HCT116 (cell line): ENCODE measurements around the gene OR10A5. TPM values are rescaled to one million over a fixed set of nuclear protein-coding genes. Genes with fewer than 3 reads are reported as not detected.

ENCODE experiments used
- ATAC-seq: fragments of 200-7000 bp; cut with Tn5 transposase; 2 replicates; pipeline ENCODE4 v1.9.1; 2020; ENCODE audit warnings: mild to moderate bottlenecking, moderate library complexity
- BruUV-seq: library from RNA; stranded (reverse); fragments of 400-500 nt; replicated peaks from 2 replicates; lab custom pipeline; 2021; lab: Mats Ljungman, UMichigan
- CTCF ChIA-PET: fragments of 300-600 bp; sonication (Branson Sonifier 250); formaldehyde crosslinking; loops from one replicate; lab custom pipeline; 2021; ENCODE audit warnings: antibody characterized with exemption; lab: Charles Lee
- POLR2A ChIA-PET: fragments of 300-600, 350-600 bp; sonication (Branson Sonifier 250); formaldehyde crosslinking; loops from one replicate; lab custom pipeline; 2021; ENCODE audit warnings: antibody characterized with exemption; lab: Charles Lee
- RAD21 ChIA-PET, 2 experiments: fragments of 300-600 bp; sonication (Branson Sonifier 250); formaldehyde crosslinking; loops; one replicate each; lab custom pipeline; 2023; ENCODE audit warnings: low total read pairs in 2 of 2; ENCODE audit not compliant: uncharacterized antibody in 2 of 2, unreplicated experiment in 2 of 2, low non-redundant PET in 1 of 2; lab: Charles Lee
- DNase-seq: peaks from one replicate; pipeline ENCODE4 v3.0.0-alpha.2; 2010; ENCODE audit warnings: low read depth, low spot score
- H2AFZ ChIP-seq: fragments of 200-600 bp; shearing (Covaris generic), sonication (generic); 2 replicates; pipeline ENCODE4 v1.6.1; 2017; ENCODE audit warnings: low read depth, mixed run types, mixed read lengths, antibody characterized with exemption, low read length; ENCODE audit not compliant: poor library complexity, severe bottlenecking
- H3K27ac ChIP-seq: 2 replicates; pipeline ENCODE4 v1.5.1; 2012; ENCODE audit warnings: low read depth, low read length
- H3K27me3 ChIP-seq: fragments of 200-600 bp; sonication (generic); 2 replicates; pipeline ENCODE4 v1.6.1; 2016; ENCODE audit warnings: mixed run types, low read length, mixed read lengths; ENCODE audit not compliant: insufficient read depth
- H3K36me3 ChIP-seq, 2 experiments: fragments of 200-500 bp in 1 of 2; fragments of 200-600 bp in 1 of 2; sonication (Bioruptor generic) in 1 of 2; sonication (generic) in 1 of 2; 2 replicates each; pipeline versions ENCODE4 v1.5.1 to v1.6.1; 2014 to 2016; ENCODE audit warnings: low read length in 2 of 2, inconsistent platforms in 1 of 2, mixed read lengths in 1 of 2, mixed run types in 1 of 2; ENCODE audit not compliant: insufficient read depth in 2 of 2, control insufficient read depth in 1 of 2
- H3K4me1 ChIP-seq, 2 experiments: fragments of 200-600 bp in 1 of 2; sonication (generic) in 1 of 2; 2 replicates each; pipeline versions ENCODE4 v1.5.1 to v1.6.1; 2012 to 2017; ENCODE audit warnings: low read length in 2 of 2, inconsistent platforms in 1 of 2, mild to moderate bottlenecking in 1 of 2, mixed read lengths in 1 of 2, mixed run types in 1 of 2, moderate library complexity in 1 of 2; ENCODE audit not compliant: insufficient read depth in 2 of 2, control insufficient read depth in 1 of 2
- H3K4me2 ChIP-seq: fragments of 200-600 bp; sonication (generic); 2 replicates; pipeline ENCODE4 v1.6.1; 2017; ENCODE audit warnings: mixed run types, low read length, mixed read lengths
- H3K4me3 ChIP-seq, 2 experiments: fragments of 200-600 bp in 1 of 2; sonication (generic) in 1 of 2; replicated peaks in 1 of 2; 2 replicates each; pipeline ENCODE4 v1.5.1; 2011 to 2016; ENCODE audit warnings: low read length in 2 of 2, control low read depth in 1 of 2, low read depth in 1 of 2, mild to moderate bottlenecking in 1 of 2, mixed read lengths in 1 of 2, mixed run types in 1 of 2
- H3K79me2 ChIP-seq: fragments of 200-600 bp; sonication (generic); 2 replicates; pipeline ENCODE4 v1.6.1; 2017; ENCODE audit warnings: mild to moderate bottlenecking, mixed run types, low read length, moderate library complexity, mixed read lengths; ENCODE audit not compliant: insufficient read depth
- H3K9ac ChIP-seq: fragments of 200-600 bp; sonication (generic); 2 replicates; pipeline ENCODE4 v1.6.1; 2016; ENCODE audit warnings: low read length, mixed read lengths
- H3K9me2 ChIP-seq: fragments of 200-600 bp; sonication (generic), shearing (Covaris generic); 2 replicates; pipeline ENCODE4 v1.6.1; 2017; ENCODE audit warnings: mixed run types, mild to moderate bottlenecking, moderate library complexity; ENCODE audit not compliant: insufficient read depth
- H3K9me3 ChIP-seq, 2 experiments: fragments of 200-500 bp in 1 of 2; fragments of 200-600 bp in 1 of 2; sonication (Bioruptor generic) in 1 of 2; sonication (generic) in 1 of 2; 2 replicates each; pipeline ENCODE4 v1.6.1; 2014 to 2017; ENCODE audit warnings: low read length in 2 of 2, mixed read lengths in 2 of 2, inconsistent platforms in 1 of 2, low read depth in 1 of 2, mild to moderate bottlenecking in 1 of 2, mixed run types in 1 of 2, moderate library complexity in 1 of 2; ENCODE audit not compliant: control insufficient read depth in 1 of 2, insufficient read depth in 1 of 2
- H4K20me1 ChIP-seq: fragments of 200-600 bp; sonication (generic), shearing (Covaris generic); 2 replicates; pipeline ENCODE4 v1.6.1; 2017; ENCODE audit warnings: mixed run types, mild to moderate bottlenecking, moderate library complexity; ENCODE audit not compliant: insufficient read depth
- EGR1 ChIP-seq: IDR thresholded peaks from 2 replicates; pipeline ENCODE4 v1.6.1; 2012; ENCODE audit warnings: low read depth
- ELF1 ChIP-seq: IDR thresholded peaks from 2 replicates; pipeline ENCODE4 v1.6.1; 2012; ENCODE audit warnings: low read depth, borderline replicate concordance
- EZH2 ChIP-seq: fragments of 200-600 bp; sonication (generic); IDR thresholded peaks from 2 replicates; pipeline ENCODE4 v1.6.1; 2017; ENCODE audit warnings: antibody characterized with exemption, mixed run types
- POLR2A ChIP-seq: IDR thresholded peaks from 2 replicates; pipeline ENCODE4 v1.7.0; 2011; ENCODE audit warnings: borderline replicate concordance; ENCODE audit not compliant: insufficient read depth, insufficient read length; ENCODE audit errors: extremely low read depth
- REST ChIP-seq: IDR thresholded peaks from 2 replicates; pipeline ENCODE4 v1.6.1; 2012; ENCODE audit warnings: low read depth
- SIN3A ChIP-seq: IDR thresholded peaks from 2 replicates; pipeline ENCODE4 v1.6.1; 2012; ENCODE audit warnings: low read depth
- TCF7L2 ChIP-seq: IDR thresholded peaks from 2 replicates; pipeline ENCODE4 v1.7.0; 2011; ENCODE audit warnings: borderline replicate concordance, inconsistent platforms; ENCODE audit not compliant: insufficient read depth, insufficient read length; ENCODE audit errors: extremely low read depth
- YY1 ChIP-seq: IDR thresholded peaks from 2 replicates; pipeline ENCODE4 v1.6.1; 2011; ENCODE audit warnings: low read length, low read depth, moderate library complexity, mild to moderate bottlenecking; ENCODE audit not compliant: insufficient replicate concordance; ENCODE audit errors: extremely low read depth
- ZFX ChIP-seq: fragments of 450-650 bp; IDR thresholded peaks from 2 replicates; pipeline ENCODE4 v1.6.1; 2017
- intact Hi-C: fragments of 100-400 bp; cut with micrococcal nuclease; formaldehyde crosslinking; loops from 2 replicates; pipeline ENCODE4 v1.10.0; 2022
- total RNA-seq: library from RNA; stranded (reverse); gene quantifications from one replicate; pipeline ENCODE4 v1.2.1, GENCODE V29; 2021; ENCODE audit not compliant: unreplicated experiment
- TF ChIP-seq, protein P1 (sequence below): IDR thresholded peaks from 2 replicates; pipeline ENCODE4 v1.6.1; 2012
- TF ChIP-seq, protein P2 (sequence below), 3 experiments: fragments of 200-600 bp in 1 of 3; sonication (generic) in 1 of 3; IDR thresholded peaks in 2 of 3; conservative IDR thresholded peaks in 1 of 3; 2 replicates each; pipeline ENCODE4 v1.5.1; 2012 to 2017; ENCODE audit warnings: low read depth in 2 of 3, low read length in 2 of 3, antibody characterized with exemption in 1 of 3, borderline replicate concordance in 1 of 3, control low read depth in 1 of 3, mild to moderate bottlenecking in 1 of 3, mixed read lengths in 1 of 3, mixed run types in 1 of 3, moderate library complexity in 1 of 3; ENCODE audit not compliant: insufficient read depth in 1 of 3

Gene OR10A5
- total RNA-seq, 1 experiment from 2014 or later: not detected

DNA sequence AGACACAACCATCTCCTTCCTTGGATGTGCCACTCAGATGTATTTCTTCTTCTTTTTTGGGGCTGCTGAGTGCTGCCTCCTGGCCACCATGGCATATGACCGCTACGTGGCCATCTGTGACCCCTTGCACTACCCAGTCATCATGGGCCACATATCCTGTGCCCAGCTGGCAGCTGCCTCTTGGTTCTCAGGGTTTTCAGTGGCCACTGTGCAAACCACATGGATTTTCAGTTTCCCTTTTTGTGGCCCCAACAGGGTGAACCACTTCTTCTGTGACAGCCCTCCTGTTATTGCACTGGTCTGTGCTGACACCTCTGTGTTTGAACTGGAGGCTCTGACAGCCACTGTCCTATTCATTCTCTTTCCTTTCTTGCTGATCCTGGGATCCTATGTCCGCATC lies 31.4 kb downstream of the OR10A5 start:
- no peak overlapping the region for H3K4me2 ChIP-seq
- no peaks in the 10 kb centered on the region for H3K9me2 ChIP-seq
- POLR2A ChIA-PET: no interaction called here
- RAD21 ChIA-PET: no interaction called here
- no peaks in the 10 kb centered on the region for H3K4me1 ChIP-seq
- no peaks in the 10 kb centered on the region for H3K9me3 ChIP-seq
- intact Hi-C loops: no loop called here
- no peaks in the 10 kb centered on the region for H4K20me1 ChIP-seq
- no peak overlapping the region for H3K27ac ChIP-seq
- H2AFZ ChIP-seq: no peak overlapping the region
- ATAC-seq (no peak), DNase-seq (no peak)
- H3K4me3 ChIP-seq: no peak overlapping the region
- no peak overlapping the region for H3K9ac ChIP-seq
- CTCF ChIA-PET: no interaction called here
- no peak for TF ChIP-seq EGR1
- no peak for TF ChIP-seq YY1
- TF ChIP-seq EZH2: no peak
- no peak for TF ChIP-seq ZFX
- peaks cover 20% of the 10 kb centered on the region for H3K27me3 ChIP-seq
- BruUV-seq: no TSS peak
- H3K79me2 ChIP-seq: no peaks in the 10 kb centered on the region
- no peaks in the 10 kb centered on the region for H3K36me3 ChIP-seq

DNA sequence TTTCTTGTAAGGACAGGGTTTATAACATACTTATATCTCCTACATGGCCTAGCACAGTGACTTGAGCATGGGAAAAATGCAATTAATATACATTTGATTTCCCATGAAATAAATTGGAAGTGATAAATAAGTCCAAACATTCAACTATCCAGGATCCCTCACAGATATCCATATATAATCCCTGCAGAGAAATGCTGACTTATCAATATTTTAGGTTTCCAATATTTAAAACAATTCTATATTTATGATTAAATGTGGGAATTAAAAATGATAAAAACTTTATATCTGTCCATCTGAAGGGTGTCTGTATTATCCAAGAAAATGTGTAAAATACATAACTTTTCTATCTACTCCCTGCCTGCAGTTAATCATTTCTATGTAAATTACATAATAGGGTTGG lies 37.3 kb downstream of the OR10A5 start:
- Histone ChIP-seq H3K27me3 (peaks cover 46% of the 10 kb centered on the region), H3K36me3 (no peaks in the 10 kb centered on the region), H3K79me2 (no peaks in the 10 kb centered on the region), H3K4me3 (no peak overlapping the region), H3K9me3 (no peaks in the 10 kb centered on the region), H3K27ac (no peak overlapping the region), H2AFZ (no peak overlapping the region), H3K9me2 (no peaks in the 10 kb centered on the region), H3K9ac (no peak overlapping the region), H3K4me1 (no peaks in the 10 kb centered on the region), H4K20me1 (no peaks in the 10 kb centered on the region), H3K4me2 (no peak overlapping the region)
- POLR2A ChIA-PET: no interaction called here
- DNase-seq: no peak
- RAD21 ChIA-PET: no interaction called here
- TF ChIP-seq REST (no peak), SIN3A (no peak), EZH2 (no peak), TCF7L2 (no peak), ELF1 (no peak), POLR2A (no peak)
- TF ChIP-seq, protein P1, sequence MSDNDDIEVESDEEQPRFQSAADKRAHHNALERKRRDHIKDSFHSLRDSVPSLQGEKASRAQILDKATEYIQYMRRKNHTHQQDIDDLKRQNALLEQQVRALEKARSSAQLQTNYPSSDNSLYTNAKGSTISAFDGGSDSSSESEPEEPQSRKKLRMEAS: no peak
- TF ChIP-seq, protein P2, sequence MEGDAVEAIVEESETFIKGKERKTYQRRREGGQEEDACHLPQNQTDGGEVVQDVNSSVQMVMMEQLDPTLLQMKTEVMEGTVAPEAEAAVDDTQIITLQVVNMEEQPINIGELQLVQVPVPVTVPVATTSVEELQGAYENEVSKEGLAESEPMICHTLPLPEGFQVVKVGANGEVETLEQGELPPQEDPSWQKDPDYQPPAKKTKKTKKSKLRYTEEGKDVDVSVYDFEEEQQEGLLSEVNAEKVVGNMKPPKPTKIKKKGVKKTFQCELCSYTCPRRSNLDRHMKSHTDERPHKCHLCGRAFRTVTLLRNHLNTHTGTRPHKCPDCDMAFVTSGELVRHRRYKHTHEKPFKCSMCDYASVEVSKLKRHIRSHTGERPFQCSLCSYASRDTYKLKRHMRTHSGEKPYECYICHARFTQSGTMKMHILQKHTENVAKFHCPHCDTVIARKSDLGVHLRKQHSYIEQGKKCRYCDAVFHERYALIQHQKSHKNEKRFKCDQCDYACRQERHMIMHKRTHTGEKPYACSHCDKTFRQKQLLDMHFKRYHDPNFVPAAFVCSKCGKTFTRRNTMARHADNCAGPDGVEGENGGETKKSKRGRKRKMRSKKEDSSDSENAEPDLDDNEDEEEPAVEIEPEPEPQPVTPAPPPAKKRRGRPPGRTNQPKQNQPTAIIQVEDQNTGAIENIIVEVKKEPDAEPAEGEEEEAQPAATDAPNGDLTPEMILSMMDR (IDR thresholded peaks at IDR 0.05 in 2 of 3, conservative IDR thresholded peaks at IDR 0.05 in 1 of 3; ENCODE audit: borderline replicate concordance in 1 of 3, insufficient read depth in 1 of 3, low read depth in 2 of 3, low read length in 2 of 3): no peak
- CTCF ChIA-PET: no interaction called here
- no TSS peak for BruUV-seq
- ATAC-seq: no peak
- intact Hi-C loops: no loop called here
